GM21528 (cell line): ENCODE results near the gene CPEB2.

Source experiments
- ATAC-seq: cut with Tn5 transposase; IDR thresholded peaks from one replicate; pipeline ENCODE4 v1.9.1; 2021; ENCODE audit warnings: mild to moderate bottlenecking, moderate library complexity; ENCODE audit not compliant: unreplicated experiment, low FRiP score

CPEB2 gene

DNA sequence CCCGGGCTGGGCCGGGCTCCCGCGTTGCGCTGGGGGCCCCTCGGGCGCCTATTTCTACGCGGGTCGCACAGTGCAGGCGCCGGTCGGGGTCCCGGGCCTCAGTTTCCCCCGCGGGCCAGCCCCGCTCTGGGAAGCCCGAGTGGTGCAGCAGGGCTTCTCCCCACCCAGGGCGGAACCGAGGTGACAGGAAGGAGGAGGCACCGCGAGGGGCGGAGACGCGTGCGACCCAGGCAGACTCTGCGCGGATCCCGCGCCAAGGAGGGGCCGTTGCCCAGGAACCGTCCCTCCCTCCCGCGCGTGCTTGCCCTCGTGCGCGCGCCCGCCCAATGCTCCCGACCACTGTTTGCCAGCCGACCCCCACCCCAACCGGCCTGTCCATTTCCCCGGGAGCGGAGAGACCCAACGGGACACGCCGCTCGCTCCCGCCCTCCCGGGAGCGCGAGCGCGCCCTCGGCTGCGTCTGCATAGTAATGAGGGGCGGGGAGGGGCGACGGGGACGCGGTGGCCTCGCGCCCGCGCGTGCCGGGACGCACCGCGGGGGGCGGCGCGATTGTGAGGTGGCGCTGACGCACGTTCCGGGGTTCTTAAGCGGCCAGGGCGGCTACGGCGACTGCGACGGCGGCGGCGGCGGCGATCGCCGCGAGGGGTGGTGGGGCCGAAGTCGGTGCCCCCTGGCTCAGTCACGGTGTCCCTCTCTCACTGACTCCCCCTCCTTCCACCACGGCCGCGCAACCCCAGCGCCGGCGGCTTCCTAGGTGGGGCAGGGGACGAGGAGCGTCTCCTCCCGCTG, at the start of gene CPEB2:
Gene CPEB2 (plus strand): TSS at position 613 of the 790 bp plus-strand sequence. CDS start 193 bp downstream, outside the sequence.
- ATAC-seq = peak; percentile 75

DNA sequence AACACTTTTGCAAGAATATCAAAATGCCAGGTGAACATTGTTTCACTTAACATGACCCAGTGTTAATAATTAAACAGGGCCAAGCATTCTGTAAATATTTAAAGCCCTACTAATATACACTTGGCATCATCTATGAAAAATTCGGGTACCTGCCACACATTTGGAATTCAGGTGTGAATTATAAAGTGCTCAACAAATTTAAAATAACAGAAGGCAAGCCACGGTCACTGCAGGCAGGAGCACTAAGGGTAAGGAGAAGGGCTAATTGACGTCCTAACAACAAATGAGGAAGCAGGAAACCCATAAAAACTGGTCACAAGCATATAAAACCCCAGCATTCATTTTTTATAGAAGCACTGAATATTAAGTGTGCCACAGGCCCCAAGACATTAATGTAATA, 43.8 kb upstream of the CPEB2 start:
- no peak for ATAC-seq

DNA sequence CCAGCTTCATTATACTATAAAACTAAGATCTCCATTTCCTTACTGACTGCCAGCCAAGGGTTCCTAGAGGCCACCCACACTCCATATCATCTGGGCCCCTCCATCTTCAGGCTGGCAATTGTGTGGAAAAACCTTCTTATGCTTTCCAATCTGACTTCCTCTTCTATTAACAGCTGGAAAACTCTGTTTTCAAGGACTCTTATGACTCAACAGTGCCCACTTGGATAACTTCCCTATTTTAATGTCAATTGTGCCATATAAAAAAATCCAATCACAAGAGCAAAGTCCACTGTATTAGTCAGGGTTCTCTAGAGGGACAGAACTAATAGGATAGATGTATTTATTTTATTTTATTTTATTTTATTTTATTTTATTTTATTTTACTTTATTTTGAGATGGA, 41.0 kb upstream of the CPEB2 start:
- ATAC-seq = no peak

DNA sequence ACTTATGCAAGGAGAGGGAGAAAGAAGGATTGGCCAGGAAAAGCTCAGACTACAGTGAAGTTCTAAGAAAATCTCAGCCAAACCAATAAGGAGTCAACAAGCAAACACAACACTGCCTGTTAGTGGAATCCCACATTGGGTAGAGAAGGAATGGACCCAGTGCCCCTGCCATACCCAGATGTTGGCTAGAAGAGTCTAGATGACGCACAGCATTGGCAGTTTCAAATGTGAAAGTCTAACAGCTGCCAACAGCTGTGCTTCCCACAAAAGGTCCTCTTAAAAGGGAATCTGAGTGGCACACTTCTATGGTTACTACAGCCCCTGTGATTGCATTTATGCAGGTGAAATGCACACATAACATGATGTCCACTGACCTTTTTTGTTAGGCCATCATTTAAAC, 37.2 kb upstream of the CPEB2 start:
- ATAC-seq = no peak

DNA sequence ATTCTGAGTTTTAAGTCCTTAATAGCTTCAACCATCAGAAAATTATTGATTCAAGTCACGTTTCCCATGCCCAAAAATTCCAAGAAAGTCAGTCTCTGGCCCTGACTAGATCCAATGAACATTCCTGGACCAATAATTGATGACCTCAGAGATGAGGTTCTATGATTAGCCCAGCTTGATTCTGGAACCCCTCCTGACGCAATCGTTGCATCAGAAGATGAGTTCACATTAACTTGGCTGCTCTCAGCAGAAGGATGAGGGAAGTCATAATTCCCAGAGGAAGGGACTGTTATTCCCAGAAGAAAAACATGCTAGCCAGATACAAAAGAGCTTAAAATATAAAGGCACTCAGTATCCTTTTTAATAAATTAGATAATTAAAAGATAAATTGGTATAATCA, 34.3 kb upstream of the CPEB2 start:
- ATAC-seq = no peak

DNA sequence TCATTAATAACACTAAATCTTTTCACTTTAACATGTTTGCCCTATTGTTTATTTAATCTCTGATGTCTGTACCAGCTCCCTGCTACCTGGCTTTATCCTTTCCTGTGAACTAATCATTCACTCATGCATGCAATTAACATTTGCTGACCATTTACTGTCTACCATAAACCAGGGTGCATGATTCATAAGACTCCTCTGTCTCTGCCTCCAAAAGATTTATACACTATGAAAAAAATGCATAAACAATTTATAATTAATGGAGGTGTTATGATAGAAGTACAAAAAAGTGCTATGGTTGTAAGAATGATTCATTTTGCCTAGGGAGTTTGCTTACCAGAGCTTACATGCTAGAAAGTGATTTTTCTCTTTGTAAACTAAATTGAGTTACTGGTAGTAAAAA, 24.5 kb upstream of the CPEB2 start:
- no peak for ATAC-seq

DNA sequence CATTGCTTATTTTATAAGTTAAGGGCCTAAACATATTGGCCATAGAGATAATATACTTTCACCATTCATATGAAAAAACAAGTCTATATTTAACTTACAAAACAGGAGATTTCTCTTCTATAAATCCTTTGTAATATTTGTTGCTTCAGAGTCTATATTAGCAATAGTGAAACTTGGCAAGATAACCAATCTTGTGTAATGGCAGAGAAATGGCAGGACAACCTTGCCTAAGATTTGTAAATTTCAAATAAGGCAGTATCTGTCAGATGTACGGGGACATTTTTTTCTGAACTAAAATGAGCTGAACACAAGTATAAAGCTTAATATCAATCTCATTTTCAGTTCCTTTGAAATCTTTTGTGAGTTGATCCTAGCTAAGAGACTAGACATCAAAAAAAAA, 17.8 kb upstream of the CPEB2 start:
- ATAC-seq = no peak

DNA sequence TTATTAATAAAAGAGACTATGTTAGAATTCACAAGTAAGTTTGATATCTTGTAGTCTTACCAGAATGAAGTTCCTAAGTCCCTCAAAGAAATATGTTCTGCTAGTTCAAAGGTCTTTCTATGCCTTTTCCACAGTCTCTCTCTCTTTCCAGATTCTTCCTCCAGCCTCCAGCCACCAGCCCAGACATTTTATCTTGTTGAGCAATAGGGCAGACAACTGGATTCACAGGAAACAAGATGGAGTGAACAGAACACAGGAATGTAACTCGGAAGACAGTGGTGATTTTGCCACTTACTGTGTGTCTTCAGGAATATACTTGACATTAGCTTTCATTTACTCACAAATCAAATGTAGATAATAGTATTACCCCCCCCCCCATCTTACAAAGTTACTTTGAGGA, 17.1 kb upstream of the CPEB2 start:
- no peak for ATAC-seq

DNA sequence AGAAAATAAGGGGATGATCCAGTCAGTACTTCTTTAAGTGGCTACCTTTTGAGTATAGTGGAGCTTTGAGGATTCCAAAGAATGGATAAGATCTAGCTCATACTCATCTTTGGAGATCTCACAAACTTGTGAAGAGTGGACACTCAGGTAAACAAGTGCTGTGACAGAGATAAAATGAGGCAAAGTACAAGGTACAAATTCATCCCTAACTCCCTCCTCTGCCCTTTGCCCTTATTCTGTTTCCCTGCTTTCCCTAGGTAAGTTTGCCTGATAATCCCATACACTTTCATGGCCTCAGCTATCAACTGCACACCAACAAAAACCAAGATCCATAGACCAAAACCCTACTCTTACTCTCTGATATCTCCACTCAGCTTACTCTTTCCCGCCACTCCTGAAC, 16.4 kb upstream of the CPEB2 start:
- no peak for ATAC-seq

DNA sequence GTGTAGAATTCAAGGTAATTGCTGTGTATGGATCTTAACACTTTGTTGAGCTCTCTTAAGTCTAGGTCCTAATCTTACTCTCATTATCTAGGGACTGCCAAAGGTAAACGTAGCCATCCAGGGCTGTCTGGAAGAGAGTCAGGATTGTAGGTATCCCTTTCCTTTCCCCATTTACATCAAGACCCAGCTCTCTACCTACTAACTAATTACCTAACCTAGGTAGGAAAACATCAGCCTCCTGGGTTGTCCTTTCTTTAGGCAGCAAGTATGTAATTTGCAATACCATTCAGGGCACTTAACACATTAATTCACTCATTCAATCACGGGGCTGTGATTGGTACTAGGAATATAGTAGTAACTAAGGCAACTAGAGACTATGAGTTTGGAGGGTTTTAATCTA, 15.2 kb upstream of the CPEB2 start:
- ATAC-seq = no peak

DNA sequence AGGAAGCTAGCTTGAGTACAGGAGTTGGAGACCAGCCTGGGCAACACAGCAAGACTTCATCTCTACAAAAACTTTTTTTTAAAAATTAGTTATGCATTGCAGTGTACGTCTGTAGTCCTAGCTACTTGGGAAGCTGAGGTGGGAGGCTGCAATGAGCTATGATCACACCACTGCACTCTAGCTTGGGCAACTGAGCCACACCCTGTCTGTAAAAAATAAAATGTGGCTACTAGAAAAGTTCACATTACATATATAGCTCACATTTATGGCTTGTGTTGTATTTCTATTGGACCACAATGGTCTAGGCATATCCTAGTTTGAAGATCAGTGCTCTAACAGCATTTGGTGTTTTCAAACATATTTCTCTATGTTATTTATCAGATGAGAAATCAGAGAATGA, 11.8 kb upstream of the CPEB2 start:
- ATAC-seq = no peak

DNA sequence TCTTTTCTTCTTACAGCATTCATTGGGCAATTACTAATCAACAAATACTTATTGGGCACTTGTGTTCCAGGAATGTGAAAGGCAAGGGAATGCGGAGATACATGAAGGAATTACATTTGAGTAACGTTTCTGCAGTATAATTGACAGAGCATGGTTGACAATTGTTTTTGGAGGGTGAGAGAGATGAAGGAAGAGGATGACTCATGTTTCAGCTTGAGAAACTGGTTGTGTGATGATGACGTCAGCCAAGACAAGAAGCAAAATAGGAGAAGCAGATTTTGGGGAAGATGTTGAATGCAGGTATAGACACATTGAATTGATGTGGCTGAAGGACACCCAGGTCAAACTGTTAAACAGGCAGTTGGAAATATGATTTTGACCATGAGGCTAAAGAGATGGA, 8.0 kb upstream of the CPEB2 start:
- ATAC-seq = no peak

DNA sequence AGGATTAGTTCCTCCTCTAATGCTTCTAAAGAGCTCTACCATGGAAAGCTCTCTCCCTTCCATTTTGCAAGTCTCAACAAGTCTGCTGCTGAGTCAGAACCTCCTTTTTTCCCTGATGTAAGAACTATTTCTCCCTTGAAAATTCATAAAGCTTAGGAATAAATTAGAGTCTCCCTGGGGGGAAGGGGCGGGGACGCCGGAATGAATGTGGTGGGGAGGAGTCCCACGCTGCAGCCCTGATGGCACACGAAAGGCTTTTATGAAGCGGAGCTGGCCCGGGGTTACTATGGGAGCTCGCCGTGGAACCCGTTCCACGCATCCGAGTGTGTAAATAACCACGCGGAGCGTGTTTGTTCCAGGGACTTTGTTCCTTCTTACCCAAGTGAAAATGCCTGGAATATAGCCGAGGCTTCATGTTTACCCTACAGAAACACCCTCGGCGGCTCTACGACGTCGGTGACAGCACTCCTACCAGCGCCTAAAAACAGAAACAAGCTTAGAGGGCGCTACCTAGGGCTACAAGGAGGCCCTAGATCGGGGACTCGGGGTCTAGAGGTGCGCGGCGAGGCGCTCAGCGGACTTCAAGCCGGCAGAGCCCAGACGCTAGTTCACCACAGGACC, 923 bp upstream of the CPEB2 start:
- ATAC-seq = peak; percentile 32

DNA sequence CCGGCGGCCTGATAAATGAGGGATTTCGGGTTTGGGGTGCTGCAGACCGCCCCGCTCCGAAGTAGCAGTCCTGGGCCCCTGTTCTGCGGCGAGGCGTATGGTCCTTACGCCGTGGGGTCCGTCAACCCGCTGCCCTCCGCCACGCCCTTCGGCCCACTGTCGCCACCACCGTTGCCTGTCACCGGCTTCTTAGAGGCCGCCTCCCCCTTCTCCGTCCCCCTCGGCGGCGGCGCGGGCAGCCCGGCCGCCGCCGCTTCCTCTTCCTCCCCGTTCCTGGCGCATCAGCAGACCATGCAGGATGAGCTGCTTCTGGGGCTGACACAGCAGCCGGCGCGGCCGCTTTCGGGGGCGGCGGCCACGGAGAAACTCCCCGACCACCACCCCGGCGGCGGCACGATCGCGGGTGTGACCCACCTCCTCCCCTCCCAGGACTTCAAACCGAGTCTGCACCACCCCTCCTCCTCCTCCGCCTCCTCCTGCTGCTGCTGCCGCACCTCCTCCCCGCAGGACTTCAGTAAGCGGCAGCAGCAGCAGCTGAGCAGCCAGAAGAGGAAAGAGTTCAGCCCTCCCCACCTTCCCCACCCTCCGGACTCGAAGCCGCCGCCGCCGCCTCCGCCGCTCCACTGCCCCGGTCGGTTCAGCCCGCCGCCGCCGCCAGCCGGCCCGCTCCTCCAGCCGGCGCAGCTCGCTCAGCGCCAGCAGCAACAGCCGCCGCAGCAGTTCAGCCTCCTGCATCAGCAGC, 549 bp downstream of the CPEB2 start:
- ATAC-seq = peak; percentile 24

DNA sequence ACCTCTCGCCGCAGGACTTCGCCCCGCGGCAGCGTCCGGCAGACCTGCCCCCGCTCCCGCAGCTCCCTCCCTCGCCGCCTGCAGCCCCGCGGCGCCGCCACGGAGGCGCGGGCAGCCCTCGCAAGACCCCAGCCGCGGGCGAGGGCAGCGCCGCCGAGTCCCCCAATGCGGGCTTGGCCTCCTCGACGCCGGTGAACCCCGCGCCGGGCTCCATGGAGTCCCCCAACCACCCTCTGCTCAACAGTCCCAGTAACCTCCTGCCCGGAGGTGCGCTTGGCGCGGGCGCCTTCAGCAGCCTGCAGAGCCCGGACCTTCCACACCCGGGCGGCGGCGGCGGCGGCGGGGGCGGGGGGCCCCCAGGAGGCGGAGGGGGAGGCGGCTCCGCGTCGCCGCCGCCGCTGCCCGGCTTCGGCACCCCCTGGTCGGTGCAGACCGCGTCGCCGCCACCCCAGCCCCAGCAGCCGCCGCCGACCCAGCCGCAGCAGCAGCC, 1.2 kb downstream of the CPEB2 start:
- peak; percentile 17 for ATAC-seq

DNA sequence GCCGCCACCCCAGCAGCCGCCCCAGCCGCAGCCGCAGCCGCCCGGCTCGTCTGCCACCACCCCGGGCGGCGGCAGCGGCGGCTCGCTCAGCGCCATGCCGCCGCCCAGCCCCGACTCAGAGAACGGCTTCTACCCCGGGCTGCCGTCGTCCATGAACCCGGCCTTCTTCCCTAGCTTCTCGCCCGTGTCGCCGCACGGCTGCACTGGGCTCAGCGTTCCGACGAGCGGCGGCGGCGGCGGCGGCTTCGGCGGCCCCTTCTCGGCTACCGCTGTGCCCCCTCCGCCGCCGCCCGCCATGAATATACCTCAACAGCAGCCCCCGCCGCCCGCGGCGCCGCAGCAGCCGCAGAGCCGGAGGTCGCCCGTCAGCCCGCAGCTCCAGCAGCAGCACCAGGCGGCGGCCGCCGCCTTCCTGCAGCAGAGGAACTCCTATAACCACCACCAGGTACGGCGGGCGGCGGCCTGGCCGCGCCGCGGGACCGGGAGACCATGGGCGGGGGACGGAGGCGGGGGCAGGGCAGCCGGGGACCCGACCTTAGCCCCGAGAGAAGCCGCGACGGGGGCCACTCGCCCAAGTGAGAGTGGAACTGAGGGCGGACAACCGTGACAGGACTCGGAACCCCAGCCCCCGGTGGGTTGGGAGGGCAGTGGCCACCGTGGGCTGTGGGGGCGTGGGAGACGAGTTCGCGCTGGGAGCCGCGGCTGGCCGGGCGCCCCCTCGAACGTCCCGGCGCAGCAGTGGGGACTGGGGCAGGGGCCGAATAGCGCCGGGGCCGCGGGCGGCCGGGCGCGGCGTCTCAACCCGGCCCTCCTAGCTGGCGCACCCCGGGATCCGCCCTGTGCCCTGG, 1.8 kb downstream of the CPEB2 start:
- ATAC-seq = peak; percentile 7

DNA sequence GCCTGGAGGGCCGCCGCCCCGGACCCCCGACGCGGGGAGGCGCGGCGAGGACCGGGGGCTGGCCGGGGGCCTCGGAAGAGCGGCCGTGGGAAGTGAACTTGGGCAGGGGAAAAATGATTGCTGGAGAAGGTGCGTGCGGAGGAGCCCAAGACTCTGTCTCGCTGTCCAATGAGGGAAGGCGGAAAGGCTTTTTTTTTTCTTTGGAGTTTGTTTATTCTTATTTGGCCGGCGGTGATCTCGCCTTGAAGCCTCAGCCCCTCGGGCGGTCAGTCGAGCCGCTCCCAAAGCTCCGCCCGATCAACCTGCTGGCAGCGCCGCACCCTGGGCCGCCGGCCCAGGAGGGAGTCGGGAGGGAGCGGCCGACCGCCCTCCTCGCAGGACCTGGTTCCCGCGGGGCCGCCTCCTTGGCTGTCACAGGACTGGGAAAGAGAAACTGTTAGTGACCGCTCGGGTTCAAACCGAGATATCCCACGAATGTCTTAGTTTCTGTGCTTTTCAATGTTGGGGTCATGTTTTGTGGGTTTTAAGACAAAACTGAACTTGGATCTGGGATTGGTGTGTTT, 2.5 kb downstream of the CPEB2 start:
- ATAC-seq = no peak

DNA sequence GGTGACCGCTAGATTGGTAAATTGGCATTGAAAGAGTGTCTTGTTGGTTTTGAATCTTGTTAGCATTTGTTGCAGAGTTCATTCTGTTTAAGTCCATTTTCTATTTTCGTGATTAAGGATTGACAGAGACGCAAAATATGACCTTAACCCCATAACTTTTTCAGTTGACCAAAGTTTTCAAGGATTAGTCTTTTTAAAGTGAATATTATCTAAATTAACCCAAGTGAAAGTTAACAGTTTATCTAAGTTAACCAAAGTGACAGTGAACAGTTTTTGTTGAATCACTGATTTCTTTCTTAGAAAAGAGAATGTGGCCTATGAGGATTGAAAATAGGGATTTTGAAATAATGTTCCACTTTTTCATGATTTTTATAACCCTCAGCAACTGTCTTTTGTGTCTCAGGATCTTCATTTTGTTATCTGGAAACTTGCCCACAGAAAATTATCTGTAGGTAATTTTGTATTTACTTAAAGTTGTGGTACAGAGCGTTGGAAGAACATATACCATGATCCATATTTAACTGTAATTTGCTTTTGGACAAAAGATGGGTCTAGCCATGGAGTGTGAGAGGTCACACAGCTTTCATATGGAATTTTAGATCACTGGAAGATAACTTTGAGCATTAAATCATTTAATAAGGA, 3.3 kb downstream of the CPEB2 start:
- no peak for ATAC-seq

DNA sequence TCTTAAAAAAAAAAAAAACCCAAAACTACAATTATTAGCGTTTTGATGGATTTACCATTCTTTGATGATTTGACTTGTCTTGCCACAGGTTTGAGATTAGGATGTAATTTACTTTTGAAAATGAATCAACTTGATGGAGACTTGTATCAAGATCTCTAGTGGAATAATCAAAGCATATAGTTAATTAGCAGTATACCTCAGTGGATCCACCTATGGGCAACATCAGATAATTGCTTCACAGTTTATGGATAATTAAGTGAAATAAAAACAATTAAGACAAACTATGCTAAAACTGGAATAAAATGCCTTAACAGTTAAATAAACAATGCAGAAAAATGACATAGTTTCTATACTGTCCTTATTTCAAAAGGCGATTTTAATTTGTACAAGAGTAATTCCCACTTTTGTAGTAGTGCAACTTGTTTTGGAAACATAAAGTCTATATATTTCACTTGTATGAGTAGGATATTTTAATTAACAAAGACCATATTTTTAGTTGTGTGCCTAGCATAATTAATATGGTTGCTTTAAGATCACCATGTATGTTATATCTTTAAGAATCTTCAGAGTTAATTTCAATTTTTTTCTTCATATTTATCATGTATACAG, 4.2 kb downstream of the CPEB2 start:
- no peak for ATAC-seq
